Panc1 (cell line): Measurements from ENCODE around the gene TMEM51. TPM values are rescaled to one million over a fixed set of nuclear protein-coding genes. Genes with fewer than 3 reads are reported as not detected.

Experiments
- ATAC-seq: fragments of 200-7000 bp; cut with Tn5 transposase; 2 replicates; pipeline ENCODE4 v1.9.1; 2020; ENCODE audit warnings: mild to moderate bottlenecking, moderate library complexity
- BruUV-seq: library from RNA; stranded (reverse); fragments of 400-500 nt; replicated peaks from 2 replicates; lab custom pipeline; 2021; lab: Mats Ljungman, UMichigan
- CTCF ChIA-PET: fragments of 300-600 bp; sonication (Branson Sonifier 250); formaldehyde crosslinking; loops from one replicate; lab custom pipeline; 2022; ENCODE audit warnings: antibody characterized with exemption; lab: Charles Lee
- POLR2A ChIA-PET: fragments of 300-600 bp; sonication (Branson Sonifier 250); formaldehyde crosslinking; loops from one replicate; lab custom pipeline; 2022; ENCODE audit warnings: antibody characterized with exemption; lab: Charles Lee
- DNase-seq: peaks from one replicate; pipeline ENCODE4 v3.0.0-alpha.2; 2010; ENCODE audit warnings: low read depth, low spot score
- H3K27ac ChIP-seq: 2 replicates; pipeline ENCODE4 v1.5.1; 2011; ENCODE audit warnings: mild to moderate bottlenecking, low read length, inconsistent platforms
- H3K27me3 ChIP-seq: fragments of 200-500 bp; sonication (Bioruptor generic); 2 replicates; pipeline ENCODE4 v1.6.0; 2014; ENCODE audit warnings: low read length, inconsistent platforms; ENCODE audit not compliant: control insufficient read depth, insufficient read depth
- H3K36me3 ChIP-seq: fragments of 200-500 bp; sonication (Bioruptor generic); 2 replicates; pipeline ENCODE4 v1.5.1; 2014; ENCODE audit warnings: inconsistent platforms, mild to moderate bottlenecking, low read length, moderate library complexity; ENCODE audit not compliant: control insufficient read depth, insufficient read depth
- H3K4me1 ChIP-seq: 2 replicates; pipeline ENCODE4 v1.5.1; 2011; ENCODE audit warnings: inconsistent platforms, mild to moderate bottlenecking, low read length, moderate library complexity; ENCODE audit not compliant: control insufficient read depth, insufficient read depth
- H3K4me3 ChIP-seq, 2 experiments: 2 replicates each; pipeline ENCODE4 v1.5.1; 2011 to 2012; ENCODE audit warnings: low read depth in 2 of 2, low read length in 2 of 2, mild to moderate bottlenecking in 2 of 2, inconsistent platforms in 1 of 2, moderate library complexity in 1 of 2
- H3K9me3 ChIP-seq: fragments of 200-500 bp; sonication (Bioruptor generic); 2 replicates; pipeline ENCODE4 v1.5.1; 2014; ENCODE audit warnings: low read depth, mild to moderate bottlenecking, inconsistent platforms, low read length, moderate library complexity; ENCODE audit not compliant: control insufficient read depth, insufficient read depth
- CTCF ChIP-seq: fragments of 450-650 bp; IDR thresholded peaks from 2 replicates; pipeline ENCODE4 v1.5.1; 2017; ENCODE audit warnings: mild to moderate bottlenecking
- POLR2AphosphoS5 ChIP-seq: IDR thresholded peaks from 2 replicates; pipeline ENCODE4 v1.6.1; 2012; ENCODE audit warnings: mild to moderate bottlenecking, low read depth, low read length, moderate library complexity
- SIN3A ChIP-seq: IDR thresholded peaks from 2 replicates; pipeline ENCODE4 v1.6.1; 2012; ENCODE audit warnings: low read depth, mild to moderate bottlenecking, low read length, moderate library complexity, borderline replicate concordance; ENCODE audit not compliant: insufficient read depth
- TCF7L2 ChIP-seq: IDR thresholded peaks from 2 replicates; pipeline ENCODE4 v1.6.1; 2011; ENCODE audit warnings: mild to moderate bottlenecking, low read depth, low read length, inconsistent platforms
- in situ Hi-C: cut with HindIII; loops from 2 replicates; pipeline ENCODE4 v1.10.0; 2016; ENCODE audit warnings: low sequenced_read_pairs, low pct_unique_long_range_greater_than_20kb
- intact Hi-C: fragments of 100-400 bp; cut with micrococcal nuclease; formaldehyde crosslinking; loops from one replicate; pipeline ENCODE4 v1.10.0; 2022; ENCODE audit not compliant: unreplicated experiment
- total RNA-seq: library from RNA; stranded (reverse); gene quantifications from one replicate; pipeline ENCODE4 v1.2.1, GENCODE V29; 2021; ENCODE audit not compliant: unreplicated experiment
- TF ChIP-seq, protein P1 (sequence below), 2 experiments: IDR thresholded peaks; 2 replicates each; pipeline ENCODE4 v1.6.1; 2011 to 2012; ENCODE audit warnings: low read depth in 2 of 2, control low read depth in 1 of 2, low read length in 1 of 2, mild to moderate bottlenecking in 1 of 2, moderate library complexity in 1 of 2; ENCODE audit not compliant: insufficient read depth in 1 of 2

TMEM51 gene
- total RNA-seq, 1 experiment from 2014 or later = 25.8 TPM

GRCh38 chr1:15115542-15116330, 37.8 kb upstream of the TMEM51 start:
- intact Hi-C loops = no loop called here
- no TSS peak for BruUV-seq
- CTCF ChIA-PET = no interaction called here

GRCh38 chr1:15116966-15117365, 36.6 kb upstream of the TMEM51 start:
- intact Hi-C loops = no loop called here
- CTCF ChIA-PET = no interaction called here
- no TSS peak for BruUV-seq

More at GRCh38 chr1:15115542-15116330, 37.8 kb upstream of the TMEM51 start:
- DNase-seq = no peak
- H3K9me3 ChIP-seq = no peaks in the 10 kb centered on the region
- H3K27ac ChIP-seq = no peak overlapping the region
- TF ChIP-seq SIN3A = no peak
- TF ChIP-seq, protein P1, sequence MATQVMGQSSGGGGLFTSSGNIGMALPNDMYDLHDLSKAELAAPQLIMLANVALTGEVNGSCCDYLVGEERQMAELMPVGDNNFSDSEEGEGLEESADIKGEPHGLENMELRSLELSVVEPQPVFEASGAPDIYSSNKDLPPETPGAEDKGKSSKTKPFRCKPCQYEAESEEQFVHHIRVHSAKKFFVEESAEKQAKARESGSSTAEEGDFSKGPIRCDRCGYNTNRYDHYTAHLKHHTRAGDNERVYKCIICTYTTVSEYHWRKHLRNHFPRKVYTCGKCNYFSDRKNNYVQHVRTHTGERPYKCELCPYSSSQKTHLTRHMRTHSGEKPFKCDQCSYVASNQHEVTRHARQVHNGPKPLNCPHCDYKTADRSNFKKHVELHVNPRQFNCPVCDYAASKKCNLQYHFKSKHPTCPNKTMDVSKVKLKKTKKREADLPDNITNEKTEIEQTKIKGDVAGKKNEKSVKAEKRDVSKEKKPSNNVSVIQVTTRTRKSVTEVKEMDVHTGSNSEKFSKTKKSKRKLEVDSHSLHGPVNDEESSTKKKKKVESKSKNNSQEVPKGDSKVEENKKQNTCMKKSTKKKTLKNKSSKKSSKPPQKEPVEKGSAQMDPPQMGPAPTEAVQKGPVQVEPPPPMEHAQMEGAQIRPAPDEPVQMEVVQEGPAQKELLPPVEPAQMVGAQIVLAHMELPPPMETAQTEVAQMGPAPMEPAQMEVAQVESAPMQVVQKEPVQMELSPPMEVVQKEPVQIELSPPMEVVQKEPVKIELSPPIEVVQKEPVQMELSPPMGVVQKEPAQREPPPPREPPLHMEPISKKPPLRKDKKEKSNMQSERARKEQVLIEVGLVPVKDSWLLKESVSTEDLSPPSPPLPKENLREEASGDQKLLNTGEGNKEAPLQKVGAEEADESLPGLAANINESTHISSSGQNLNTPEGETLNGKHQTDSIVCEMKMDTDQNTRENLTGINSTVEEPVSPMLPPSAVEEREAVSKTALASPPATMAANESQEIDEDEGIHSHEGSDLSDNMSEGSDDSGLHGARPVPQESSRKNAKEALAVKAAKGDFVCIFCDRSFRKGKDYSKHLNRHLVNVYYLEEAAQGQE (IDR thresholded peaks at IDR 0.05; ENCODE audit: insufficient read depth in 1 of 2, low read depth in 2 of 2, low read length in 1 of 2) = no peak
- H3K4me1 ChIP-seq = no peaks in the 10 kb centered on the region
- peaks cover under 1% of the 10 kb centered on the region; the same call in 1 of the 2 replicates for H3K27me3 ChIP-seq
- POLR2A ChIA-PET = no interaction called here
- H3K4me3 ChIP-seq = no peak overlapping the region
- H3K36me3 ChIP-seq = no peaks in the 10 kb centered on the region
- no peak for ATAC-seq
- in situ Hi-C loops = no loop called here

More at GRCh38 chr1:15116966-15117365, 36.6 kb upstream of the TMEM51 start:
- ATAC-seq (no peak), DNase-seq (no peak)
- no peaks in the 10 kb centered on the region for H3K4me1 ChIP-seq
- no peaks in the 10 kb centered on the region for H3K36me3 ChIP-seq
- no peak overlapping the region for H3K4me3 ChIP-seq
- POLR2A ChIA-PET = no interaction called here
- H3K27ac ChIP-seq = no peak overlapping the region
- peaks cover 3% of the 10 kb centered on the region; the same call in 1 of the 2 replicates for H3K27me3 ChIP-seq
- in situ Hi-C loops = no loop called here
- no peaks in the 10 kb centered on the region for H3K9me3 ChIP-seq
- TF ChIP-seq CTCF (no peak), TCF7L2 (no peak), POLR2AphosphoS5 (no peak), SIN3A (no peak)
- TF ChIP-seq, protein P1 (IDR thresholded peaks at IDR 0.05; ENCODE audit: insufficient read depth in 1 of 2, low read depth in 2 of 2, low read length in 1 of 2) = no peak
